HEK293 (cell line): Measurements from ENCODE around the gene TUBA8.

Source experiments
- CTCF ChIA-PET: fragments of 350-600 bp; formaldehyde crosslinking; extraction: SDS; loops from one replicate; lab custom pipeline; 2021; ENCODE audit warnings: antibody characterized with exemption; lab: Yijun Ruan, JAX
- POLR2A ChIA-PET: fragments of 300-600 bp; formaldehyde crosslinking; extraction: SDS; loops from one replicate; lab custom pipeline; 2020; ENCODE audit warnings: antibody characterized with exemption, inconsistent platforms; lab: Yijun Ruan, JAX
- H3K27ac ChIP-seq: fragments of 200-500 bp; sonication (Bioruptor generic); 2 replicates; pipeline ENCODE4 v1.5.1; 2014; ENCODE audit warnings: low read depth, low read length, control low read depth, inconsistent platforms; ENCODE audit errors: extremely low read depth
- H3K36me3 ChIP-seq, 2 experiments: fragments of 200-500 bp in 1 of 2; sonication (Bioruptor generic) in 1 of 2; 1 replicate in 1 of 2; 2 replicates in 1 of 2; pipeline ENCODE4 v1.5.1; 2014 to 2017; ENCODE audit warnings: inconsistent platforms in 2 of 2, low read length in 2 of 2; ENCODE audit not compliant: control insufficient read depth in 2 of 2, insufficient read depth in 1 of 2
- H3K4me1 ChIP-seq: fragments of 200-500 bp; sonication (Bioruptor generic); 2 replicates; pipeline ENCODE4 v1.5.1; 2014; ENCODE audit warnings: mild to moderate bottlenecking, low read length, inconsistent platforms; ENCODE audit not compliant: control insufficient read depth, insufficient read depth
- H3K4me3 ChIP-seq: 2 replicates; pipeline ENCODE4 v1.5.1; 2011; ENCODE audit warnings: low read depth, mild to moderate bottlenecking, control low read depth, low read length, moderate library complexity
- H3K9me3 ChIP-seq: fragments of 200-500 bp; sonication (Bioruptor generic); 2 replicates; pipeline ENCODE4 v1.5.1; 2014; ENCODE audit warnings: low read depth, low read length, inconsistent platforms; ENCODE audit not compliant: control insufficient read depth, insufficient read depth
- SP2 ChIP-seq: fragments of 450-650 bp; formaldehyde crosslinking; IDR thresholded peaks from 2 replicates; pipeline ENCODE4 v1.5.1; 2016; ENCODE audit warnings: missing biosample characterization, missing genetic modification characterization
- TCF7L2 ChIP-seq: IDR thresholded peaks from 2 replicates; pipeline ENCODE4 v1.6.1; 2011; ENCODE audit warnings: low read depth, mild to moderate bottlenecking, inconsistent platforms, low read length, moderate library complexity, borderline replicate concordance
- ZBTB17 ChIP-seq: fragments of 450-650 bp; formaldehyde crosslinking; IDR thresholded peaks from 2 replicates; pipeline ENCODE4 v1.5.1; 2016; ENCODE audit warnings: missing biosample characterization, missing genetic modification characterization
- ZBTB8A ChIP-seq: fragments of 450-650 bp; formaldehyde crosslinking; IDR thresholded peaks from 2 replicates; pipeline ENCODE4 v1.5.1; 2016; ENCODE audit warnings: missing biosample characterization, missing genetic modification characterization
- ZNF157 ChIP-seq: fragments of 450-650 bp; formaldehyde crosslinking; IDR thresholded peaks from 2 replicates; pipeline ENCODE4 v1.5.1; 2016; ENCODE audit warnings: missing biosample characterization, missing genetic modification characterization
- ZNF175 ChIP-seq: fragments of 450-650 bp; formaldehyde crosslinking; IDR thresholded peaks from 2 replicates; pipeline ENCODE4 v1.5.1; 2016; ENCODE audit warnings: missing biosample characterization, missing genetic modification characterization
- ZNF202 ChIP-seq: fragments of 450-650 bp; formaldehyde crosslinking; IDR thresholded peaks from 2 replicates; pipeline ENCODE4 v1.5.1; 2016; ENCODE audit warnings: missing biosample characterization, missing genetic modification characterization, borderline replicate concordance
- ZNF248 ChIP-seq: fragments of 450-650 bp; formaldehyde crosslinking; IDR thresholded peaks from 2 replicates; pipeline ENCODE4 v1.5.1; 2017; ENCODE audit warnings: missing biosample characterization, missing genetic modification characterization
- ZNF324 ChIP-seq: fragments of 450-650 bp; formaldehyde crosslinking; IDR thresholded peaks from 2 replicates; pipeline ENCODE4 v1.5.1; 2016; ENCODE audit warnings: missing biosample characterization, missing genetic modification characterization
- ZNF335 ChIP-seq: fragments of 450-650 bp; formaldehyde crosslinking; conservative IDR thresholded peaks from 2 replicates; pipeline ENCODE4 v1.5.1; 2016; ENCODE audit warnings: missing biosample characterization, missing genetic modification characterization
- ZNF514 ChIP-seq: fragments of 450-650 bp; formaldehyde crosslinking; IDR thresholded peaks from 2 replicates; pipeline ENCODE4 v1.5.1; 2016; ENCODE audit warnings: missing biosample characterization, missing genetic modification characterization
- ZNF529 ChIP-seq: fragments of 450-650 bp; formaldehyde crosslinking; IDR thresholded peaks from 2 replicates; pipeline ENCODE4 v1.5.1; 2017; ENCODE audit warnings: missing genetic modification characterization, missing biosample characterization; ENCODE audit not compliant: insufficient replicate concordance
- ZNF560 ChIP-seq: fragments of 450-650 bp; formaldehyde crosslinking; IDR thresholded peaks from 2 replicates; pipeline ENCODE4 v1.5.1; 2017; ENCODE audit warnings: missing biosample characterization, missing genetic modification characterization, borderline replicate concordance
- ZNF610 ChIP-seq: fragments of 450-650 bp; formaldehyde crosslinking; IDR thresholded peaks from 2 replicates; pipeline ENCODE4 v1.5.1; 2016; ENCODE audit warnings: missing biosample characterization, missing genetic modification characterization, borderline replicate concordance
- ZNF664 ChIP-seq: fragments of 450-650 bp; formaldehyde crosslinking; IDR thresholded peaks from 2 replicates; pipeline ENCODE4 v1.5.1; 2016; ENCODE audit warnings: missing biosample characterization, missing genetic modification characterization
- TF ChIP-seq, protein P1 (sequence below): fragments of 450-650 bp; formaldehyde crosslinking; IDR thresholded peaks from 2 replicates; pipeline ENCODE4 v1.5.1; 2016; ENCODE audit warnings: missing biosample characterization, missing genetic modification characterization, low read depth
- TF ChIP-seq, protein P2 (sequence below): fragments of 450-650 bp; formaldehyde crosslinking; IDR thresholded peaks from 2 replicates; pipeline ENCODE4 v1.5.1; 2016; ENCODE audit warnings: missing biosample characterization, missing genetic modification characterization
- TF ChIP-seq, protein P3 (sequence below): fragments of 450-650 bp; formaldehyde crosslinking; IDR thresholded peaks from 2 replicates; pipeline ENCODE4 v1.5.1; 2016; ENCODE audit warnings: missing biosample characterization, missing genetic modification characterization

The TUBA8 gene

DNA sequence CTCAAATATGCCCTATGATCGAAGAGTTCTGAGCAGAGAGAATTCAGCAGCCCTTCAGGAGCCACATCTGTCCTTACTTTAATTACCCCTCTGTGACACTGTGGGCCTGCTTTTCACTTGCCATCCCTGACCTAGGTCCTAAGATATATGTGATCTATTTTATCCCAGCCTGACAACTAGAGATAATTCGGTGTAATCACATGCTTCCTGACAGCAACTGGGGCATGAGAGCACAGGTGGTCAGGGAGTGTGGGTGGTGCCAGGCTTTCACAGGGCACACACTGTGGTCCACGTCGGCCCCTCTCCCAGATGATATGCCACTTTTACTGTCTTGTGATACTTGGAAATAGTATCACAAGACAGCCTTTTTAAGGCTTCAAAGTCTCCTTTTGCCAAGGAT is 3.9 kb downstream of the TUBA8 start:
- ChIA-PET CTCF (interaction anchor here (0.6 kb wide), 2 partner anchors 284 to 620 kb away, joined by 3 read pairs; no protein-coding TSS in a partner anchor), POLR2A (no interaction called here)
- Histone ChIP-seq H3K9me3 (no peaks in the 10 kb centered on the region), H3K4me1 (no peaks in the 10 kb centered on the region), H3K4me3 (no peak overlapping the region), H3K27ac (no peak overlapping the region), H3K36me3 (no peaks in the 10 kb centered on the region)
- no peak for TF ChIP-seq ZNF202
- TF ChIP-seq SP2 = no peak
- no peak for TF ChIP-seq ZNF324 (tag by site-specific recombination)
- TF ChIP-seq ZNF175 = no peak
- TF ChIP-seq, protein P1, sequence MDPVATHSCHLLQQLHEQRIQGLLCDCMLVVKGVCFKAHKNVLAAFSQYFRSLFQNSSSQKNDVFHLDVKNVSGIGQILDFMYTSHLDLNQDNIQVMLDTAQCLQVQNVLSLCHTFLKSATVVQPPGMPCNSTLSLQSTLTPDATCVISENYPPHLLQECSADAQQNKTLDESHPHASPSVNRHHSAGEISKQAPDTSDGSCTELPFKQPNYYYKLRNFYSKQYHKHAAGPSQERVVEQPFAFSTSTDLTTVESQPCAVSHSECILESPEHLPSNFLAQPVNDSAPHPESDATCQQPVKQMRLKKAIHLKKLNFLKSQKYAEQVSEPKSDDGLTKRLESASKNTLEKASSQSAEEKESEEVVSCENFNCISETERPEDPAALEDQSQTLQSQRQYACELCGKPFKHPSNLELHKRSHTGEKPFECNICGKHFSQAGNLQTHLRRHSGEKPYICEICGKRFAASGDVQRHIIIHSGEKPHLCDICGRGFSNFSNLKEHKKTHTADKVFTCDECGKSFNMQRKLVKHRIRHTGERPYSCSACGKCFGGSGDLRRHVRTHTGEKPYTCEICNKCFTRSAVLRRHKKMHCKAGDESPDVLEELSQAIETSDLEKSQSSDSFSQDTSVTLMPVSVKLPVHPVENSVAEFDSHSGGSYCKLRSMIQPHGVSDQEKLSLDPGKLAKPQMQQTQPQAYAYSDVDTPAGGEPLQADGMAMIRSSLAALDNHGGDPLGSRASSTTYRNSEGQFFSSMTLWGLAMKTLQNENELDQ (tag by site-specific recombination) = no peak
- no peak for TF ChIP-seq ZNF529 (tag by site-specific recombination)
- no peak for TF ChIP-seq ZNF560 (tag by site-specific recombination)
- TF ChIP-seq ZNF514 (tag by site-specific recombination) = no peak
- TF ChIP-seq, protein P2, sequence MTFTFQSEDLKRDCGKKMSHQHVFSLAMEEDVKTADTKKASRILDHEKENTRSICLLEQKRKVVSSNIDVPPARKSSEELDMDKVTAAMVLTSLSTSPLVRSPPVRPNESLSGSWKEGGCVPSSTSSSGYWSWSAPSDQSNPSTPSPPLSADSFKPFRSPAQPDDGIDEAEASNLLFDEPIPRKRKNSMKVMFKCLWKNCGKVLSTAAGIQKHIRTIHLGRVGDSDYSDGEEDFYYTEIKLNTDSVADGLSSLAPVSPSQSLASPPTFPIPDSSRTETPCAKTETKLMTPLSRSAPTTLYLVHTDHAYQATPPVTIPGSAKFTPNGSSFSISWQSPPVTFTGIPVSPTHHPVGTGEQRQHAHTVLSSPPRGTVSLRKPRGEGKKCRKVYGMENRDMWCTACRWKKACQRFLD (tag by site-specific recombination) = no peak
- TF ChIP-seq, protein P3, sequence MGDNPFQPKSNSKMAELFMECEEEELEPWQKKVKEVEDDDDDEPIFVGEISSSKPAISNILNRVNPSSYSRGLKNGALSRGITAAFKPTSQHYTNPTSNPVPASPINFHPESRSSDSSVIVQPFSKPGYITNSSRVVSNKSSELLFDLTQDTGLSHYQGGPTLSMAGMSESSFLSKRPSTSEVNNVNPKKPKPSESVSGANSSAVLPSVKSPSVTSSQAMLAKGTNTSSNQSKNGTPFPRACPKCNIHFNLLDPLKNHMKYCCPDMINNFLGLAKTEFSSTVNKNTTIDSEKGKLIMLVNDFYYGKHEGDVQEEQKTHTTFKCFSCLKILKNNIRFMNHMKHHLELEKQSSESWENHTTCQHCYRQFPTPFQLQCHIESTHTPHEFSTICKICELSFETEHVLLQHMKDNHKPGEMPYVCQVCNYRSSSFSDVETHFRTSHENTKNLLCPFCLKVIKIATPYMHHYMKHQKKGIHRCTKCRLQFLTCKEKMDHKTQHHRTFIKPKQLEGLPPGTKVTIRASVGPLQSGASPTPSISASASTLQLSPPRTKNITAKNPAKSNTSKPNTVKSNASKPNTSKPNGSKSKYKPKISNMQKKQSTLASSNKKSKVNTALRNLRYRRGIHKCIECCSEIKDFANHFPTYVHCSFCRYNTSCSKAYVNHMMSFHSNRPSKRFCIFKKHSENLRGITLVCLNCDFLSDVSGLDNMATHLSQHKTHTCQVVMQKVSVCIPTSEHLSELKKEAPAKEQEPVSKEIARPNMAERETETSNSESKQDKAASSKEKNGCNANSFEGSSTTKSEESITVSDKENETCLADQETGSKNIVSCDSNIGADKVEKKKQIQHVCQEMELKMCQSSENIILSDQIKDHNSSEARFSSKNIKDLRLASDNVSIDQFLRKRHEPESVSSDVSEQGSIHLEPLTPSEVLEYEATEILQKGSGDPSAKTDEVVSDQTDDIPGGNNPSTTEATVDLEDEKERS (tag by site-specific recombination) = no peak

DNA sequence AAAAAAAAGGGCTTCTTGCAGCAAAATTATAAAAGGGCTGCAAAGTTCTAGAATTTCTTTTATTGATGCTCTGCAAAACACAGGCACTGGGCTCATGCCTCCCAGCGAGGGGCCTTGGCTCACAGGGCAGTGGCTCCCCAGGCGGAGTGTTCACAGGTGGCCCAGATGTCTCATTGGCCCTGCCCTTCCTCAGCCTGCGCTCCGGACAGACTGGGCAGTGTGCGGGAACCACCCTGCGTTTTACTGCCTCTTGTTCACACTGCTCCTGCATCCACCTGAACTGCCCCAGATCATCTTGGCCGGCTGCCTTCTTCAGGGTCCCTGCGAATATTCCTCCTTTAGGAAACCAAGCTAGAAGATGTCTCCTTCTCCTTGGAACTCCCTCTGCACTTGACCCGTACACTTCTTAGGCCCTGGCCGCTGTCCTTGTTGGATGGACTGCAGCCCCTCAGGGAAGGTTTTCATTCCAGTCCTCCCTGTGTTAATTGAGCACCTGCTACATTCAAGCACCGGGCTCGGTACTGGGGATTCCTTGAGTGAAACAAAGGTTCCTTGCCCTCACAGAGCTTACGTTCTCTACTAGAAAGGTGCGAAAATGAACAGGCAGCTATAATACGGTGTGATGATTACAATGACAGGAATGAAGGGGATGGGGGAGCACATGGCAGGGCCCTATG is 4.5 kb downstream of the TUBA8 start:
- H3K27ac ChIP-seq = no peak overlapping the region
- TF ChIP-seq ZNF664 (peak; percentile 80; the same call in 1 of the 2 replicates), ZBTB8A (tag by site-specific recombination) (no peak)
- no peak overlapping the region for H3K4me3 ChIP-seq
- no peaks in the 10 kb centered on the region for H3K36me3 ChIP-seq
- POLR2A ChIA-PET = no interaction called here
- CTCF ChIA-PET = no interaction called here
- H3K4me1 ChIP-seq = no peaks in the 10 kb centered on the region
- no peaks in the 10 kb centered on the region for H3K9me3 ChIP-seq

DNA sequence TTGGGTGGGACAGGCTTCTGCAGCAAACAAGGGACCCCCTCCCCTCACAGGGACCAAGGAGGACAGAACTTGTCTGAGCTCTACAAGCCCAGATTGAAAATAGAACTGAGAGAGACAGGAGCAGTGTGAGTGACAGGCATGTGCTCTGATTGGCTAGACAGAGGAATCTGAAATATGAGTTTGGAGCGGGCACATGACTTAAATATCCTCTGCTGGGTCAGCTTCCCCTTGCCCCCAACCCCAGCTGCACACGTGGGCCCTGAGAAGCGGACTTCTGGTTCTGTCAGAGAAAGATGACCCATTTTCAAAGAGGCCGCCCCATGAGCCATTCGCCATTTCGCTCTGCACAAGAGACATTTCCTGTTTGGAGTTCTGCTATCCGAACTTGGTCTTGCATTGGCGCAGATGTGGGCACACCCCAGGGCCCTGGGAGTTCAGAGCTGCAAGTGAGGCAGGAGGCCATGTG is 5.3 kb downstream of the TUBA8 start:
- Histone ChIP-seq H3K4me1 (no peaks in the 10 kb centered on the region), H3K27ac (no peak overlapping the region), H3K9me3 (no peaks in the 10 kb centered on the region), H3K4me3 (no peak overlapping the region), H3K36me3 (no peaks in the 10 kb centered on the region)
- TF ChIP-seq ZNF610 (tag by site-specific recombination) (no peak), TCF7L2 (no peak), ZBTB8A (tag by site-specific recombination) (no peak), ZBTB17 (tag by site-specific recombination) (no peak), ZNF335 (no peak), ZNF248 (tag by site-specific recombination) (no peak), ZNF157 (tag by site-specific recombination) (no peak)
- ChIA-PET CTCF (no interaction called here), POLR2A (interaction anchor here (0.6 kb wide), 1 partner anchor 34 kb away, joined by 3 read pairs; the partner anchor contains the start of gene USP18)
